Ishikawa (cell line): ENCODE measurements around the gene TMEM38A.

Source experiments
- CEBPB ChIP-seq: IDR thresholded peaks from 2 replicates; pipeline ENCODE4 v1.6.1; 2012
- CREB1 ChIP-seq: IDR thresholded peaks from 2 replicates; pipeline ENCODE4 v1.6.1; 2012; ENCODE audit warnings: low read depth
- EGR1 ChIP-seq: IDR thresholded peaks from 2 replicates; pipeline ENCODE4 v1.6.1; 2012
- EP300 ChIP-seq: IDR thresholded peaks from 2 replicates; pipeline ENCODE4 v1.6.1; 2012; ENCODE audit warnings: borderline replicate concordance
- FOXM1 ChIP-seq: IDR thresholded peaks from 2 replicates; pipeline ENCODE4 v1.6.1; 2012; ENCODE audit warnings: low read depth, borderline replicate concordance
- MAX ChIP-seq: IDR thresholded peaks from 2 replicates; pipeline ENCODE4 v1.6.1; 2012
- NFIC ChIP-seq: IDR thresholded peaks from 2 replicates; pipeline ENCODE4 v1.6.1; 2012
- RAD21 ChIP-seq: IDR thresholded peaks from 2 replicates; pipeline ENCODE4 v1.6.1; 2012; ENCODE audit warnings: low read depth
- REST ChIP-seq: IDR thresholded peaks from 2 replicates; pipeline ENCODE4 v1.6.1; 2012; ENCODE audit warnings: low read depth, mild to moderate bottlenecking
- TAF1 ChIP-seq: IDR thresholded peaks from 2 replicates; pipeline ENCODE4 v1.6.1; 2012; ENCODE audit warnings: low read depth, mild to moderate bottlenecking
- TCF12 ChIP-seq: IDR thresholded peaks from 2 replicates; pipeline ENCODE4 v1.6.1; 2012; ENCODE audit warnings: low read depth
- USF1 ChIP-seq: IDR thresholded peaks from 2 replicates; pipeline ENCODE4 v1.6.1; 2012
- YY1 ChIP-seq: IDR thresholded peaks from 2 replicates; pipeline ENCODE4 v1.6.1; 2012; ENCODE audit warnings: low read depth
- ZBTB7A ChIP-seq: IDR thresholded peaks from 2 replicates; pipeline ENCODE4 v1.6.1; 2012; ENCODE audit warnings: low read depth

- TF ChIP-seq YY1 (no peak), REST (no peak), EP300 (no peak), CREB1 (no peak), TCF12 (no peak), ZBTB7A (no peak), RAD21 (no peak), NFIC (no peak), TAF1 (no peak), FOXM1 (no peak), MAX (no peak), CEBPB (no peak), EGR1 (no peak), USF1 (no peak)
Observed at GRCh38 chr19:16627928-16628182, 33.1 kb upstream of the TMEM38A start.
